Measurements from ENCODE around the gene WDFY3.

DNA sequence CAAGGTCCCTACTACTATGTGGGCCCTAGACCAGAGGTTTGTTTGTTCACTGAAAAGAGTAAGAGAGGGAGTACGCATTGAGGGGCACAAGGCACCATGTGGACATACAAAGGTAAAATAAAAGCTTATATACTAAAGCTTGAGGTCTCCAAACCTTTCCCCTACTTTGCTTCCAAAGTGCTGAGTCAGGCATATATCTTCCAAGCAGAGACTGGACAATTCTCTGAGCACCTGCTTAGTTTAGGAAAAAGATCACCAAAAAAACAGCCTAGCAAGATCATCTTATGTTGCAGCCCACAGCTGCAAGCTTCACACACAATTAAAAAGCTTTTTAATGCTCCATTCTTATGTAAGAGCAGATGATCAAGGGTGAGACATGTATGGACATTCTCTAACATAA lies 119.5 kb downstream of the WDFY3 start:
- TF ChIP-seq, protein P1, sequence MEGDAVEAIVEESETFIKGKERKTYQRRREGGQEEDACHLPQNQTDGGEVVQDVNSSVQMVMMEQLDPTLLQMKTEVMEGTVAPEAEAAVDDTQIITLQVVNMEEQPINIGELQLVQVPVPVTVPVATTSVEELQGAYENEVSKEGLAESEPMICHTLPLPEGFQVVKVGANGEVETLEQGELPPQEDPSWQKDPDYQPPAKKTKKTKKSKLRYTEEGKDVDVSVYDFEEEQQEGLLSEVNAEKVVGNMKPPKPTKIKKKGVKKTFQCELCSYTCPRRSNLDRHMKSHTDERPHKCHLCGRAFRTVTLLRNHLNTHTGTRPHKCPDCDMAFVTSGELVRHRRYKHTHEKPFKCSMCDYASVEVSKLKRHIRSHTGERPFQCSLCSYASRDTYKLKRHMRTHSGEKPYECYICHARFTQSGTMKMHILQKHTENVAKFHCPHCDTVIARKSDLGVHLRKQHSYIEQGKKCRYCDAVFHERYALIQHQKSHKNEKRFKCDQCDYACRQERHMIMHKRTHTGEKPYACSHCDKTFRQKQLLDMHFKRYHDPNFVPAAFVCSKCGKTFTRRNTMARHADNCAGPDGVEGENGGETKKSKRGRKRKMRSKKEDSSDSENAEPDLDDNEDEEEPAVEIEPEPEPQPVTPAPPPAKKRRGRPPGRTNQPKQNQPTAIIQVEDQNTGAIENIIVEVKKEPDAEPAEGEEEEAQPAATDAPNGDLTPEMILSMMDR (IDR thresholded peaks at IDR 0.05): no peak
- no peak for TF ChIP-seq POLR2A (IDR thresholded peaks at IDR 0.05)
